DOHH2 (cell line): Measurements from ENCODE around the gene TTC13.

Experiments
- H3F3A ChIP-seq: fragments of 200-600 bp; sonication (generic), shearing (Covaris generic); 2 replicates; pipeline ENCODE4 v1.6.0; 2016; ENCODE audit warnings: antibody characterized with exemption, mild to moderate bottlenecking; ENCODE audit not compliant: control insufficient read depth, insufficient read depth
- H3K27ac ChIP-seq: fragments of 200-600 bp; sonication (generic); 2 replicates; pipeline ENCODE4 v1.5.1; 2014; ENCODE audit warnings: low read depth, mild to moderate bottlenecking, low read length, moderate library complexity
- H3K27me3 ChIP-seq: fragments of 200-600 bp; sonication (generic); 2 replicates; pipeline ENCODE4 v1.6.1; 2014; ENCODE audit warnings: mild to moderate bottlenecking, low read length, mixed read lengths; ENCODE audit not compliant: control insufficient read depth
- H3K36me3 ChIP-seq: fragments of 200-600 bp; sonication (generic); 2 replicates; pipeline ENCODE4 v1.6.1; 2014; ENCODE audit warnings: mild to moderate bottlenecking, low read length, moderate library complexity, mixed read lengths; ENCODE audit not compliant: control insufficient read depth
- H3K4me1 ChIP-seq: fragments of 200-600 bp; sonication (generic); 2 replicates; pipeline ENCODE4 v1.6.1; 2014; ENCODE audit warnings: mild to moderate bottlenecking, low read length, mixed read lengths; ENCODE audit not compliant: control insufficient read depth
- H3K4me2 ChIP-seq: fragments of 200-600 bp; sonication (generic); 2 replicates; pipeline ENCODE4 v1.6.0; 2014; ENCODE audit warnings: mild to moderate bottlenecking, low read length, moderate library complexity
- H3K4me3 ChIP-seq: fragments of 200-600 bp; sonication (generic); 2 replicates; pipeline ENCODE4 v1.5.1; 2014; ENCODE audit warnings: mild to moderate bottlenecking, low read length, mixed read lengths
- H3K79me2 ChIP-seq: fragments of 200-600 bp; sonication (generic); 2 replicates; pipeline ENCODE4 v1.6.1; 2014; ENCODE audit warnings: mild to moderate bottlenecking, low read length, mixed read lengths; ENCODE audit not compliant: control insufficient read depth
- H3K9me2 ChIP-seq: fragments of 200-600 bp; sonication (generic); replicated peaks from 2 replicates; pipeline ENCODE4 v1.6.1; 2014; ENCODE audit warnings: mild to moderate bottlenecking, low read length, mixed read lengths; ENCODE audit not compliant: control insufficient read depth
- H3K9me3 ChIP-seq: fragments of 200-600 bp; sonication (generic); 2 replicates; pipeline ENCODE4 v1.6.1; 2014; ENCODE audit warnings: antibody characterized with exemption, low read length, mixed read lengths; ENCODE audit not compliant: control insufficient read depth, insufficient read depth
- H4K20me1 ChIP-seq: fragments of 200-600 bp; sonication (generic); 2 replicates; pipeline ENCODE4 v1.6.0; 2014; ENCODE audit warnings: low read depth, mild to moderate bottlenecking, antibody characterized with exemption, low read length, moderate library complexity; ENCODE audit not compliant: control insufficient read depth, insufficient read depth
- CTCF ChIP-seq: fragments of 200-600 bp; sonication (generic); IDR thresholded peaks from one replicate; pipeline ENCODE4 v1.5.1; 2014; ENCODE audit warnings: antibody characterized with exemption, mild to moderate bottlenecking, low read depth, low read length; ENCODE audit not compliant: poor library complexity, severe bottlenecking
- EZH2phosphoT487 ChIP-seq: fragments of 200-600 bp; sonication (generic); IDR thresholded peaks from 2 replicates; pipeline ENCODE4 v1.6.1; 2017; ENCODE audit warnings: borderline replicate concordance, mild to moderate bottlenecking, antibody characterized with exemption, low read length, moderate library complexity, mixed read lengths

TTC13 gene

GRCh38 chr1:231020816-231021215 is 42.2 kb upstream of the TTC13 start:
- Histone ChIP-seq H3K27me3 (no peaks in the 10 kb centered on the region), H3K79me2 (no peaks in the 10 kb centered on the region), H3F3A (no peaks in the 10 kb centered on the region), H3K4me3 (no peak overlapping the region), H4K20me1 (no peaks in the 10 kb centered on the region), H3K4me1 (no peaks in the 10 kb centered on the region), H3K4me2 (no peak overlapping the region), H3K36me3 (no peaks in the 10 kb centered on the region), H3K27ac (no peak overlapping the region), H3K9me2 (no peaks in the 10 kb centered on the region), H3K9me3 (no peaks in the 10 kb centered on the region)
- TF ChIP-seq CTCF, result no peak
- TF ChIP-seq EZH2phosphoT487, result no peak

GRCh38 chr1:231020139-231020601 is 41.5 kb upstream of the TTC13 start:
- no peaks in the 10 kb centered on the region for H4K20me1 ChIP-seq
- H3K27me3 ChIP-seq, result no peaks in the 10 kb centered on the region
- H3K79me2 ChIP-seq, result no peaks in the 10 kb centered on the region
- H3K4me3 ChIP-seq, result no peak overlapping the region
- H3K9me2 ChIP-seq, result no peaks in the 10 kb centered on the region
- H3K4me1 ChIP-seq, result no peaks in the 10 kb centered on the region
- H3K36me3 ChIP-seq, result no peaks in the 10 kb centered on the region
- no peak for TF ChIP-seq CTCF
- no peak for TF ChIP-seq EZH2phosphoT487
- no peak overlapping the region for H3K27ac ChIP-seq
- H3F3A ChIP-seq, result no peaks in the 10 kb centered on the region
- no peak overlapping the region for H3K4me2 ChIP-seq
- H3K9me3 ChIP-seq, result no peaks in the 10 kb centered on the region

- Histone ChIP-seq H3K4me3 (no peak overlapping the region), H3K9me2 (no peaks in the 10 kb centered on the region), H3K9me3 (no peaks in the 10 kb centered on the region), H3K4me1 (no peaks in the 10 kb centered on the region), H3K27ac (no peak overlapping the region), H3K27me3 (no peaks in the 10 kb centered on the region), H3K79me2 (no peaks in the 10 kb centered on the region), H3K36me3 (no peaks in the 10 kb centered on the region), H3K4me2 (no peak overlapping the region), H4K20me1 (no peaks in the 10 kb centered on the region), H3F3A (no peaks in the 10 kb centered on the region)
- TF ChIP-seq CTCF, result no peak
Measured at GRCh38 chr1:231019711-231020110, 41.0 kb upstream of the TTC13 start.

DNA sequence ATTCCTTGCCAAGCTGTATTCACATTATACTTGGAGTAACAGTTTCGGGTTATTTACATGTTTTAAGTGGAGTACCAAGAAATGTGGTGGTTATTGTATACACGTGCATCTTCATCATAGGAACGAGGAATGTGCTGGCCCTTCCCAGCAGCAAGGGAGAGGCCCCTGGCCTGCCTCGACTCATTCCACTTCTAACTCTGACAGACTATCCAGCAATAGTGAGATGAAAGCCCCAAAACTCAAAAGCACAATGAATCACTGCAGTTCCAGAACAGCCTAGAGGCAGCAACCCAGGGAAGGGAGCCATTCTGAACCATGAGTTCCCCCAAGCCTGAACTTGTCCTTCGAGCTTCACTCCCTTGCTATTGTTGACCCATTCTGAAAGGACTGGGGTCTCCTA is 38.3 kb upstream of the TTC13 start:
- Histone ChIP-seq H3K9me3 (no peaks in the 10 kb centered on the region), H3K36me3 (no peaks in the 10 kb centered on the region), H3K4me2 (no peak overlapping the region), H4K20me1 (no peaks in the 10 kb centered on the region), H3K27ac (no peak overlapping the region), H3K4me3 (no peak overlapping the region), H3K27me3 (no peaks in the 10 kb centered on the region), H3K9me2 (no peaks in the 10 kb centered on the region), H3K4me1 (no peaks in the 10 kb centered on the region), H3K79me2 (no peaks in the 10 kb centered on the region), H3F3A (no peaks in the 10 kb centered on the region)
- no peak for TF ChIP-seq EZH2phosphoT487
- TF ChIP-seq CTCF, result no peak
